H1 (cell line): ENCODE data around the gene CNOT1. TPM values are rescaled to one million over a fixed set of nuclear protein-coding genes. Genes with fewer than 3 reads are reported as not detected.

Experiments
- BRCA1 ChIP-seq: IDR thresholded peaks from 2 replicates; pipeline ENCODE4 v1.6.1; 2012; ENCODE audit warnings: low read depth, low read length, improper control_type of control experiment
- CHD7 ChIP-seq: fragments of 300-600 bp; sonication (generic); IDR thresholded peaks from 2 replicates; pipeline ENCODE4 v1.7.1; 2012; ENCODE audit warnings: low read length, moderate library complexity, mild to moderate bottlenecking, inconsistent platforms; ENCODE audit not compliant: insufficient replicate concordance
- EZH2 ChIP-seq: fragments of 200-600 bp; sonication (generic); IDR thresholded peaks from 2 replicates; pipeline ENCODE4 v1.7.1; 2012; ENCODE audit warnings: low read depth, mild to moderate bottlenecking, moderate library complexity, low read length, inconsistent platforms; ENCODE audit not compliant: severe bottlenecking
- HDAC6 ChIP-seq: IDR thresholded peaks from one replicate; pipeline ENCODE4 v1.7.1; 2012; ENCODE audit warnings: low read depth, mild to moderate bottlenecking, inconsistent platforms, low read length, moderate library complexity
- KDM4A ChIP-seq: IDR thresholded peaks from one replicate; pipeline ENCODE4 v1.7.1; 2012; ENCODE audit warnings: low read depth, mild to moderate bottlenecking, moderate library complexity, low read length, inconsistent platforms; ENCODE audit not compliant: severe bottlenecking
- MAFK ChIP-seq: IDR thresholded peaks from 2 replicates; pipeline ENCODE4 v1.6.1; 2012; ENCODE audit warnings: low read depth, mild to moderate bottlenecking, improper control_type of control experiment, low read length
- NANOG ChIP-seq: IDR thresholded peaks from 2 replicates; pipeline ENCODE4 v1.6.1; 2011; ENCODE audit warnings: low read length, low read depth, mild to moderate bottlenecking, inconsistent platforms; ENCODE audit not compliant: insufficient read depth, poor library complexity, severe bottlenecking
- RNF2 ChIP-seq: fragments of 200-900, 300-1000 bp; sonication (generic); IDR thresholded peaks from 2 replicates; pipeline ENCODE4 v1.7.1; 2016; ENCODE audit warnings: borderline replicate concordance, low read depth, mild to moderate bottlenecking, antibody characterized with exemption, low read length; ENCODE audit not compliant: poor library complexity, severe bottlenecking; ENCODE audit errors: missing control alignments
- SP1 ChIP-seq: IDR thresholded peaks from 2 replicates; pipeline ENCODE4 v1.6.1; 2011; ENCODE audit warnings: low read depth, low read length
- SP2 ChIP-seq: IDR thresholded peaks from 2 replicates; pipeline ENCODE4 v1.6.1; 2012; ENCODE audit warnings: mild to moderate bottlenecking, low read length, inconsistent platforms
- TAF1 ChIP-seq: IDR thresholded peaks from 2 replicates; pipeline ENCODE4 v1.6.1; 2011; ENCODE audit warnings: mild to moderate bottlenecking, low read depth, low read length
- TBP ChIP-seq: IDR thresholded peaks from 2 replicates; pipeline ENCODE4 v1.6.1; 2011; ENCODE audit warnings: low read depth, low read length, improper control_type of control experiment
- polyA plus RNA-seq, 7 experiments: library from polyadenylated mRNA; depleted of rRNA in 3 of 7; stranded (reverse) in 5 of 7; unstranded in 2 of 7; fragments of >200 nt in 5 of 7; fragments of 200-250 nt in 2 of 7; gene quantifications; 1 replicate in 5 of 7; 2 replicates in 1 of 7; 4 replicates in 1 of 7; pipeline versions ENCODE4 v1.2.1 to v1.2.3, GENCODE V29; 2011 to 2013; ENCODE audit warnings: missing spikeins in 2 of 7, mixed read lengths in 2 of 7
- total RNA-seq: library from RNA; stranded (reverse); fragmentation: NEBNext Ultra II Directional; extraction: Animal tissue kit (Norgen Biotek cat#: 25700); gene quantifications from 2 replicates; pipeline ENCODE4 v1.2.1, GENCODE V29; 2021

Gene CNOT1
- total and polyA plus RNA-seq, 2 of the 8 experiments (the other 6 are each of a cell fraction or from before 2014, with no cell fraction given): 306 to 319 TPM

- TF ChIP-seq CHD7 (no peak), RNF2 (no peak), BRCA1 (no peak), MAFK (no peak), SP2 (no peak), TBP (no peak), EZH2 (no peak), TAF1 (no peak), SP1 (no peak), HDAC6 (no peak), NANOG (no peak), KDM4A (no peak)
Measured at GRCh38 chr16:58649707-58650106, 20.1 kb upstream of the CNOT1 start (continued).
